RWPE1 (cell line): Measurements from ENCODE around the gene ZNF740.
A peak's percentile ranks its signal among the peaks of the same experiment; 100 is the strongest.

Experiments used
- CTCF ChIA-PET: fragments of 350-600 bp; sonication (Branson Sonifier 250); formaldehyde crosslinking; extraction: SDS; loops from one replicate; lab custom pipeline; 2021; lab: Yijun Ruan, JAX
- POLR2A ChIA-PET: fragments of 400-600 bp; formaldehyde crosslinking; extraction: SDS; loops from one replicate; lab custom pipeline; 2020; ENCODE audit warnings: antibody characterized with exemption; ENCODE audit not compliant: low non-redundant PET; lab: Yijun Ruan, JAX
- DNase-seq: peaks from one replicate; pipeline ENCODE4 v3.0.0; 2012; ENCODE audit warnings: low spot score
- H3K27ac ChIP-seq: fragments of 450-650 bp; 2 replicates; pipeline ENCODE4 v1.5.1; 2017
- CTCF ChIP-seq: fragments of 450-650 bp; conservative IDR thresholded peaks from 2 replicates; pipeline ENCODE4 v1.5.1; 2017; ENCODE audit warnings: low read depth, mild to moderate bottlenecking

ZNF740 gene

GRCh38 chr12:53219292-53219955, 38.9 kb downstream of the ZNF740 start:
- CTCF ChIA-PET = interaction anchor here (0.9 to 1.9 kb wide), 5 partner anchors 14 to 163 kb away, joined by 3 to 6 read pairs (median 4); a partner anchor contains a TSS
- no peak for TF ChIP-seq CTCF
- peak overlapping the region; percentile 99 for H3K27ac ChIP-seq
- DNase-seq = no peak
- POLR2A ChIA-PET = no interaction called here

- POLR2A ChIA-PET = no interaction called here
- CTCF ChIA-PET = interaction anchor here (0.5 to 1.9 kb wide), 7 partner anchors 13 to 162 kb away, joined by 3 to 6 read pairs (median 3); a partner anchor contains a TSS
- TF ChIP-seq CTCF = no peak
- H3K27ac ChIP-seq = peak overlapping the region; percentile 99
- DNase-seq = peak; percentile 68
These were observed 39.6 kb downstream of the ZNF740 start for GRCh38 chr12:53219956-53220693.

DNA sequence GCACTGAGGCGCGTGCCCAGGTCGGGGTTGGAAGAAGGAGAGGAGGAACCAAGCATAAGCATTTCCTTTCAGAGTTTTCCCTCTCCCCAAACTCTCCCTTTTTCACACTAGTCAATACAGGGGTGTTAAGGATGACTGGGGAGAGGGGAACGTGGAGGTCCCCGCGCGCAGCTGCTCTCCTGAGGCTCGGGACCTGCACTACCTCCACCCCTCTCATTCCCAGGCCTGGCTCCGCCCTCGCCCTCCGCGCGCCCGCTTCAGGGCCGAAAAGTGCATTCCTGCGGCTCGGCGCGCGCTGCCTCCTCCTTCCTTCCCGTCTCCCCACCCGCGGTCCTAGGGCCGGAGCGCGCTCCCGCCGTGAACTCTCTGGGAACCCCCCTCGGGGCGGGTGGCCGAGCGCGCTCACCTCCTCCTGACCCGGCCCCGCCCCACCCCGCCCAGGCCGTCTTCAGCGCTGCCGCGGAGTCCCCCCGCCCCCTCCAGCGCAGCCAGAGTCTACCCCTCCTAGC, 40.2 kb downstream of the ZNF740 start:
- peak; percentile 97 for DNase-seq
- ChIA-PET POLR2A (no interaction called here), CTCF (interaction anchor here (0.5 to 1.2 kb wide), 8 partner anchors 12 to 67 kb away, joined by 3 to 4 read pairs (median 3); partner anchors contain the start of gene ESPL1)
- no peak for TF ChIP-seq CTCF
- peak overlapping the region; percentile 99 for H3K27ac ChIP-seq

GRCh38 chr12:53221203-53222080, 40.9 kb downstream of the ZNF740 start:
- POLR2A ChIA-PET = no interaction called here
- DNase-seq = peak; percentile 66
- H3K27ac ChIP-seq = peak overlapping the region; percentile 99
- TF ChIP-seq CTCF = peak; percentile 27; the same call in 1 of the 2 replicates
- CTCF ChIA-PET = interaction anchor here (0.5 to 0.7 kb wide), 4 partner anchors 21 to 62 kb away, joined by 3 to 4 read pairs (median 4); partner anchors contain the start of gene ESPL1

GRCh38 chr12:53222170-53222721, 41.7 kb downstream of the ZNF740 start:
- no peak for DNase-seq
- H3K27ac ChIP-seq = peak overlapping the region; percentile 99
- no peak for TF ChIP-seq CTCF
- ChIA-PET POLR2A (interaction anchor here (0.7 kb wide), 1 partner anchor 17 kb away, joined by 4 read pairs; no protein-coding TSS in a partner anchor), CTCF (interaction anchor here (0.6 to 0.9 kb wide), 2 partner anchors 22 to 29 kb away, joined by 4 to 6 read pairs; no protein-coding TSS in a partner anchor)
